H1 (cell line): ENCODE data around the gene EPB41L5. TPM values are rescaled to one million over a fixed set of nuclear protein-coding genes. Genes with fewer than 3 reads are reported as not detected.
"Not testable (repeated sequence)": the region's sequence is repeated elsewhere in the genome, so short reads cannot be mapped to it uniquely, and the experiment has no call there.

Experiments
- CTCF ChIA-PET: fragments of 300-600 bp; sonication (Branson Sonifier 250); formaldehyde crosslinking; loops from one replicate; lab custom pipeline; 2021; ENCODE audit not compliant: partially characterized antibody; lab: Charles Lee
- POLR2A ChIA-PET: fragments of 300-600 bp; sonication (Branson Sonifier 250); formaldehyde crosslinking; loops from one replicate; lab custom pipeline; 2021; ENCODE audit warnings: inconsistent platforms; ENCODE audit not compliant: partially characterized antibody; lab: Charles Lee
- DNase-seq, 2 experiments: peaks; one replicate each; pipeline versions ENCODE4 v3.0.0 to v3.0.0-alpha.2; 2010 to 2022; ENCODE audit warnings: low spot score in 2 of 2, low read depth in 1 of 2, mixed read lengths in 1 of 2
- FAIRE-seq: peaks from 2 replicates; lab custom pipeline; 2011; peaks lifted over from hg19 to GRCh38; lab: Jason Lieb, UNC
- H2AFZ ChIP-seq: 2 replicates; pipeline ENCODE4 v1.8.1; 2012; ENCODE audit warnings: low read length, inconsistent platforms
- H2AK5ac ChIP-seq: 2 replicates; pipeline ENCODE4 v1.6.1; 2013; ENCODE audit warnings: low read depth, low read length
- H2BK120ac ChIP-seq: replicated peaks from 2 replicates; pipeline ENCODE3; 2013; ENCODE audit warnings: low read depth, low read length, inconsistent platforms
- H2BK12ac ChIP-seq: 2 replicates; pipeline ENCODE4 v1.6.1; 2013; ENCODE audit warnings: low read depth, low read length
- H2BK15ac ChIP-seq: 2 replicates; pipeline ENCODE4 v1.6.1; 2013; ENCODE audit warnings: low read length
- H2BK20ac ChIP-seq: 2 replicates; pipeline ENCODE4 v1.6.1; 2013; ENCODE audit warnings: low read length
- H2BK5ac ChIP-seq: 2 replicates; pipeline ENCODE4 v1.6.1; 2013; ENCODE audit warnings: low read depth, low read length
- H3K14ac ChIP-seq: 2 replicates; pipeline ENCODE4 v1.6.1; 2013; ENCODE audit warnings: inconsistent platforms; ENCODE audit not compliant: insufficient read length
- H3K18ac ChIP-seq: 2 replicates; pipeline ENCODE4 v1.6.1; 2013; ENCODE audit warnings: low read length; ENCODE audit errors: extremely low read depth
- H3K23ac ChIP-seq: 2 replicates; pipeline ENCODE4 v1.6.1; 2013; ENCODE audit warnings: inconsistent platforms; ENCODE audit not compliant: insufficient read length
- H3K23me2 ChIP-seq: 2 replicates; pipeline ENCODE4 v1.6.1; 2013; ENCODE audit warnings: low read depth, low read length
- H3K27ac ChIP-seq: 2 replicates; pipeline ENCODE4 v1.6.1; 2011; ENCODE audit warnings: low read depth, low read length, inconsistent platforms
- H3K27me3 ChIP-seq, 4 experiments: replicated peaks in 1 of 4; 1 replicate in 1 of 4; 2 replicates in 3 of 4; pipeline versions ENCODE4 v1.6.1 to v1.8.1; 2011 to 2013; ENCODE audit warnings: low read length in 3 of 4, mild to moderate bottlenecking in 3 of 4, inconsistent platforms in 2 of 4, mixed read lengths in 2 of 4, moderate library complexity in 1 of 4; ENCODE audit not compliant: control insufficient read depth in 3 of 4, insufficient read depth in 3 of 4; ENCODE audit errors: extremely low read depth in 1 of 4
- H3K36me3 ChIP-seq, 4 experiments: 2 replicates each; pipeline versions ENCODE4 v1.6.1 to v1.8.1; 2011 to 2013; ENCODE audit warnings: mild to moderate bottlenecking in 4 of 4, low read length in 3 of 4, moderate library complexity in 2 of 4, control low read depth in 1 of 4, inconsistent platforms in 1 of 4; ENCODE audit not compliant: insufficient read depth in 4 of 4, control insufficient read depth in 2 of 4
- H3K4ac ChIP-seq: replicated peaks from 2 replicates; pipeline ENCODE3; 2013; ENCODE audit warnings: low read length, low read depth, mixed read lengths, inconsistent platforms; ENCODE audit not compliant: insufficient read length
- H3K4me1 ChIP-seq, 4 experiments: replicated peaks in 1 of 4; 1 replicate in 1 of 4; 2 replicates in 3 of 4; pipeline versions ENCODE4 v1.6.1 to v1.8.1; 2011 to 2013; ENCODE audit warnings: low read length in 3 of 4, inconsistent platforms in 2 of 4, mixed read lengths in 1 of 4; ENCODE audit not compliant: insufficient read depth in 4 of 4, control insufficient read depth in 3 of 4
- H3K4me2 ChIP-seq, 2 experiments: 2 replicates each; pipeline versions ENCODE4 v1.6.1 to v1.8.1; 2011 to 2013; ENCODE audit warnings: low read depth in 2 of 2, low read length in 2 of 2, control low read depth in 1 of 2, inconsistent platforms in 1 of 2, mild to moderate bottlenecking in 1 of 2; ENCODE audit not compliant: insufficient read depth in 1 of 2
- H3K4me3 ChIP-seq, 4 experiments: fragments of 200-600, 300-600 bp in 1 of 4; sonication (generic), shearing (Covaris generic), sonication (Bioruptor Twin) in 1 of 4; 2 replicates each; pipeline versions ENCODE4 v1.5.1 to v1.8.1; 2011 to 2016; ENCODE audit warnings: low read length in 4 of 4, low read depth in 3 of 4, control low read depth in 2 of 4, inconsistent platforms in 2 of 4, mild to moderate bottlenecking in 2 of 4, mixed read lengths in 1 of 4, moderate library complexity in 1 of 4; ENCODE audit not compliant: insufficient read depth in 2 of 4; ENCODE audit errors: extremely low read depth in 1 of 4
- H3K56ac ChIP-seq: replicated peaks from 2 replicates; pipeline ENCODE3; 2013; ENCODE audit warnings: low read depth, mild to moderate bottlenecking, mixed read lengths, low read length, inconsistent platforms; ENCODE audit not compliant: insufficient read length
- H3K79me1 ChIP-seq: 2 replicates; pipeline ENCODE4 v1.6.1; 2013; ENCODE audit warnings: low read depth, low read length, control low read depth
- H3K79me2 ChIP-seq, 2 experiments: 2 replicates each; pipeline versions ENCODE4 v1.6.1 to v1.8.1; 2012 to 2013; ENCODE audit warnings: low read length in 2 of 2, mild to moderate bottlenecking in 2 of 2, inconsistent platforms in 1 of 2; ENCODE audit not compliant: insufficient read depth in 2 of 2, control insufficient read depth in 1 of 2
- H3K9ac ChIP-seq, 4 experiments: replicated peaks in 1 of 4; 1 replicate in 1 of 4; 2 replicates in 3 of 4; pipeline versions ENCODE4 v1.6.1 to v1.8.1; 2011 to 2013; ENCODE audit warnings: low read depth in 3 of 4, low read length in 3 of 4, control low read depth in 2 of 4, mild to moderate bottlenecking in 2 of 4, moderate library complexity in 2 of 4, inconsistent platforms in 1 of 4; ENCODE audit errors: extremely low read depth in 1 of 4
- H3K9me3 ChIP-seq, 2 experiments: 2 replicates each; pipeline versions ENCODE4 v1.6.1 to v1.8.1; 2012 to 2013; ENCODE audit warnings: mild to moderate bottlenecking in 2 of 2, moderate library complexity in 2 of 2, control low read depth in 1 of 2, inconsistent platforms in 1 of 2, low read depth in 1 of 2, low read length in 1 of 2, mixed read lengths in 1 of 2; ENCODE audit not compliant: insufficient read depth in 2 of 2
- H4K20me1 ChIP-seq, 2 experiments: replicated peaks in 1 of 2; 2 replicates each; pipeline versions ENCODE3 to v1.8.1; 2011 to 2013; ENCODE audit warnings: inconsistent platforms in 2 of 2, low read length in 2 of 2, mild to moderate bottlenecking in 1 of 2; ENCODE audit not compliant: insufficient read depth in 2 of 2, control insufficient read depth in 1 of 2
- H4K5ac ChIP-seq: 2 replicates; pipeline ENCODE4 v1.6.1; 2013; ENCODE audit warnings: low read length, low read depth, mixed read lengths, inconsistent platforms; ENCODE audit not compliant: insufficient read length
- H4K8ac ChIP-seq: 2 replicates; pipeline ENCODE4 v1.8.0; 2013; ENCODE audit warnings: mild to moderate bottlenecking, moderate library complexity, low read length, inconsistent platforms; ENCODE audit not compliant: insufficient read depth; ENCODE audit errors: extremely low read depth
- H4K91ac ChIP-seq: replicated peaks from 2 replicates; pipeline ENCODE3; 2013; ENCODE audit warnings: low read length, mixed read lengths, inconsistent platforms; ENCODE audit not compliant: insufficient read length
- WGBS, 2 experiments: shearing (Covaris generic) in 1 of 2; methylation state at CpG; one replicate each; pipeline versions ENCODE4 v1.1.6 to v1.1.7; 2013 to 2015; ENCODE audit warnings: low lambda C conversion rate in 2 of 2, mixed read lengths in 2 of 2, inconsistent platforms in 1 of 2, low coverage in 1 of 2, missing lambda C conversion rate in 1 of 2; ENCODE audit not compliant: insufficient replicate concordance in 2 of 2, insufficient coverage in 1 of 2, insufficient read length in 1 of 2; ENCODE audit errors: extremely low coverage in 1 of 2, missing lambda C conversion rate in 1 of 2; 5-methylcytosine and 5-hydroxymethylcytosine counted together
- polyA plus RNA-seq, 7 experiments: library from polyadenylated mRNA; depleted of rRNA in 3 of 7; stranded (reverse) in 5 of 7; unstranded in 2 of 7; fragments of >200 nt in 5 of 7; fragments of 200-250 nt in 2 of 7; gene quantifications; 1 replicate in 5 of 7; 2 replicates in 1 of 7; 4 replicates in 1 of 7; pipeline versions ENCODE4 v1.2.1 to v1.2.3, GENCODE V29; 2011 to 2013; ENCODE audit warnings: missing spikeins in 2 of 7, mixed read lengths in 2 of 7
- total RNA-seq: library from RNA; stranded (reverse); fragmentation: NEBNext Ultra II Directional; extraction: Animal tissue kit (Norgen Biotek cat#: 25700); gene quantifications from 2 replicates; pipeline ENCODE4 v1.2.1, GENCODE V29; 2021

The EPB41L5 gene
- total and polyA plus RNA-seq, 2 of the 8 experiments (the other 6 are each of a cell fraction or from before 2014, with no cell fraction given), result 13.5 to 32.3 TPM

GRCh38 chr2:120158658-120159057, 145.8 kb downstream of the EPB41L5 start:
- CTCF ChIA-PET, result interaction anchor here (3.4 kb wide), 1 partner anchor 16 kb away, joined by 18 read pairs; no protein-coding TSS in a partner anchor
- H3K4me1 ChIP-seq, H3K23ac ChIP-seq, H2BK120ac ChIP-seq, H2AK5ac ChIP-seq, H3K56ac ChIP-seq, H4K5ac ChIP-seq, H3K4ac ChIP-seq, FAIRE-seq, H4K20me1 ChIP-seq, H3K23me2 ChIP-seq, H3K14ac ChIP-seq, H3K9ac ChIP-seq, H3K79me1 ChIP-seq, H2BK12ac ChIP-seq, H3K4me3 ChIP-seq, H2BK20ac ChIP-seq, H3K18ac ChIP-seq, H2BK15ac ChIP-seq, H4K91ac ChIP-seq, H3K79me2 ChIP-seq, H4K8ac ChIP-seq, H2AFZ ChIP-seq, H3K27me3 ChIP-seq, DNase-seq, H3K27ac ChIP-seq, H3K4me2 ChIP-seq, H2BK5ac ChIP-seq: not testable (repeated sequence)
- POLR2A ChIA-PET, result interaction anchor here (1.2 kb wide), 1 partner anchor 12 kb away, joined by 3 read pairs; no protein-coding TSS in a partner anchor
- 98% methylated on average over 2 of the region's 2 CpGs; no CpG with 5 or more reads in 1 of the 2 experiments for WGBS, 2 experiments
- Histone ChIP-seq H3K36me3 (peaks cover 2 to 13% (median 6%) of the 10 kb centered on the region in 4 experiments; a peak in 2 of 8 replicates), H3K9me3 (peaks cover 0 to 12% of the 10 kb centered on the region in 2 experiments; a peak in 3 of 4 replicates)
